Measurements from ENCODE around the gene SF1.

- TF ChIP-seq, protein P1, sequence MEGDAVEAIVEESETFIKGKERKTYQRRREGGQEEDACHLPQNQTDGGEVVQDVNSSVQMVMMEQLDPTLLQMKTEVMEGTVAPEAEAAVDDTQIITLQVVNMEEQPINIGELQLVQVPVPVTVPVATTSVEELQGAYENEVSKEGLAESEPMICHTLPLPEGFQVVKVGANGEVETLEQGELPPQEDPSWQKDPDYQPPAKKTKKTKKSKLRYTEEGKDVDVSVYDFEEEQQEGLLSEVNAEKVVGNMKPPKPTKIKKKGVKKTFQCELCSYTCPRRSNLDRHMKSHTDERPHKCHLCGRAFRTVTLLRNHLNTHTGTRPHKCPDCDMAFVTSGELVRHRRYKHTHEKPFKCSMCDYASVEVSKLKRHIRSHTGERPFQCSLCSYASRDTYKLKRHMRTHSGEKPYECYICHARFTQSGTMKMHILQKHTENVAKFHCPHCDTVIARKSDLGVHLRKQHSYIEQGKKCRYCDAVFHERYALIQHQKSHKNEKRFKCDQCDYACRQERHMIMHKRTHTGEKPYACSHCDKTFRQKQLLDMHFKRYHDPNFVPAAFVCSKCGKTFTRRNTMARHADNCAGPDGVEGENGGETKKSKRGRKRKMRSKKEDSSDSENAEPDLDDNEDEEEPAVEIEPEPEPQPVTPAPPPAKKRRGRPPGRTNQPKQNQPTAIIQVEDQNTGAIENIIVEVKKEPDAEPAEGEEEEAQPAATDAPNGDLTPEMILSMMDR (IDR thresholded peaks at IDR 0.05) = no peak
- TF ChIP-seq POLR2AphosphoS5 (IDR thresholded peaks at IDR 0.05; ENCODE audit: low read depth, low read length) (no peak), REST (IDR thresholded peaks at IDR 0.05; ENCODE audit: insufficient read depth in 1 of 2, low read depth in 2 of 2, low read length in 1 of 2) (no peak)
Measured at GRCh38 chr11:64826062-64826461, 47.7 kb upstream of the SF1 start.
